ENCODE measurements around the gene PCDH15. TPM values are rescaled to one million over a fixed set of nuclear protein-coding genes. Genes with fewer than 3 reads are reported as not detected.
"Not testable (repeated sequence)": the region's sequence is repeated elsewhere in the genome, so short reads cannot be mapped to it uniquely, and the experiment has no call there.

PCDH15 gene
- total RNA-seq, 4 donors from 2014 or later, result not detected

DNA sequence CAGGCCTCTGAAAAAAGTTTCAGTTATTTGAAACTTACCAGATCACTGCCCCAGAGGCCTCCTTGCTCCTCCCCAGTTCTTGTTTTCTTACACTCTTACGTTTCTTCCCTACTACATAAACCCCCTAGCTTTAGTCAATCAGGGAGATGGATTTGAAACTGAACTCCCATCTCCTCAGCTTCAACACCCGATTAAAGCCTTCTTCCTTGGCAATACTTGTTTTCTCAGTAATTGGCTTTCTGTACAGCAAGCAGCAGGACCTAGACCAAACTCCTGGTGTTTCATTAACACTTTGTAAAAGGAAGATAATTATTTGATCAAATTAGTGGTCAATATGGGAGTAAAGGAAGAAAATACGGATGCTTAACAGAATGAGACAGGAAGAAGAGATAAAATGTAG lies 870.4 kb downstream of the PCDH15 start:
- TF ChIP-seq POLR2A (IDR thresholded peaks at IDR 0.05), result no peak
- TF ChIP-seq, protein P1, sequence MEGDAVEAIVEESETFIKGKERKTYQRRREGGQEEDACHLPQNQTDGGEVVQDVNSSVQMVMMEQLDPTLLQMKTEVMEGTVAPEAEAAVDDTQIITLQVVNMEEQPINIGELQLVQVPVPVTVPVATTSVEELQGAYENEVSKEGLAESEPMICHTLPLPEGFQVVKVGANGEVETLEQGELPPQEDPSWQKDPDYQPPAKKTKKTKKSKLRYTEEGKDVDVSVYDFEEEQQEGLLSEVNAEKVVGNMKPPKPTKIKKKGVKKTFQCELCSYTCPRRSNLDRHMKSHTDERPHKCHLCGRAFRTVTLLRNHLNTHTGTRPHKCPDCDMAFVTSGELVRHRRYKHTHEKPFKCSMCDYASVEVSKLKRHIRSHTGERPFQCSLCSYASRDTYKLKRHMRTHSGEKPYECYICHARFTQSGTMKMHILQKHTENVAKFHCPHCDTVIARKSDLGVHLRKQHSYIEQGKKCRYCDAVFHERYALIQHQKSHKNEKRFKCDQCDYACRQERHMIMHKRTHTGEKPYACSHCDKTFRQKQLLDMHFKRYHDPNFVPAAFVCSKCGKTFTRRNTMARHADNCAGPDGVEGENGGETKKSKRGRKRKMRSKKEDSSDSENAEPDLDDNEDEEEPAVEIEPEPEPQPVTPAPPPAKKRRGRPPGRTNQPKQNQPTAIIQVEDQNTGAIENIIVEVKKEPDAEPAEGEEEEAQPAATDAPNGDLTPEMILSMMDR (IDR thresholded peaks at IDR 0.05 in 4 of 5, conservative IDR thresholded peaks at IDR 0.05 in 1 of 5), result no peak
- H3K36me3 ChIP-seq, result no peaks in the 10 kb centered on the region
- no peak for ATAC-seq
- intact Hi-C loops (cut with DNase I; ENCODE audit: low total_unique reads), result no loop called here
- DNase-seq, result no peak
- H3K4me3 ChIP-seq, result no peak overlapping the region
- no peak overlapping the region for H3K27ac ChIP-seq
- no peaks in the 10 kb centered on the region for H3K27me3 ChIP-seq
- H3K4me1 ChIP-seq, result no peaks in the 10 kb centered on the region
- H3K9me3 ChIP-seq, result no peaks in the 10 kb centered on the region
- in situ Hi-C loops (cut with MboI; ENCODE audit: low sequenced_read_pairs in 4 of 4), result no loop called here

DNA sequence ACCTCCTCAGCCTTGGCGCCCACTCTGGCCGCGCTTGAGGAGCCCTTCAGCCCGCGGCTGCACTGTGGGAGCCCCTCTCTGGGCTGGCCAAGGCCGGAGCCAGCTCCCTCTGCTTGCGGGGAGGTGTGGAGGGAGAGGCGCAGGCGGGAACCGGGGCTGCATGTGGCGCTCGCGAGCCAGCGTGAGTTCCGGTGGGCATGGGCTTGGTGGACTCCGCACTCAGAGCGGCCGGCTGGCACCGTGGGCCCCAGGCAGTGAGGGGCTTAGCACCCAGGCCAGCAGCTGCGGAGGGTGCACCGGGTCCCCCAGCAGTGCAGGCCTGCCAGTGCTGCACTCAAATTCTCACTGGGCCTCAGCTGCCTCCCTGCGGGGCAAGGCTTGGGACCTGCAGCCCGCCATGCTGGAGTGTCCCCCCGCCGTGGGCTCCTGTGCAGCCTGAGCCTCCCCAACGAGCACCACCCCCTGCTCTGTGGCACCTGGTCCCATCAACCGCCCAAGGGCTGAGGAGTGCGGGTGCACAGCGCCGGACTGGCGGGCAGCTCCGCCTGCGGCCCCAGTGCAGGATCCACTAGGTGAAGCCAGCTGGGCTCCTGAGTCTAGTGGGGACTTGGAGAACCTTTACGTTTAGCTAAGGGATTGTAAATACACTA lies 876.9 kb downstream of the PCDH15 start:
- H3K27ac ChIP-seq; H3K27me3 ChIP-seq; H3K4me1 ChIP-seq; H3K36me3 ChIP-seq; in situ Hi-C loops (cut with MboI; ENCODE audit: low sequenced_read_pairs in 4 of 4); DNase-seq; H3K9me3 ChIP-seq; ATAC-seq; intact Hi-C loops (cut with DNase I; ENCODE audit: low total_unique reads); H3K4me3 ChIP-seq: not testable (repeated sequence)

DNA sequence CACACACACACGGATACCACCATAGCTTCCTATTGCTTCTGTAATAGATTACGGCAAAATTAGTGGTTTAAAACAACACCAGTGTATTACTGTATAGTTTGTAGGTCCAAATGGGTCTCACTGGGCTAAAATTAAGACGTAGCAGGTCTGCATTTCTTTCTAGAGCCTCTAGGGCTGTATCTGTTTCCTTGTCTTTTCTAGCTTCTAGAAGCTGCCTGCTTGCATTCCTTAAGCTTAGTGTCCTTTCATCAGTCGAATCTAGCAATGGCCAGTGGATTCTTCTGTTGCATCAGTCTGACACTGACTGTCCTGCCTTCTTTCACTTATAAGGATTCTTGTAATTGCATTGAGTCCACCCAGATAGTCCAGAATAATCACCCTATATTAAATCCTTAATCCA lies 882.3 kb downstream of the PCDH15 start:
- Histone ChIP-seq H3K4me3 (no peak overlapping the region), H3K4me1 (no peaks in the 10 kb centered on the region), H3K27ac (no peak overlapping the region), H3K27me3 (no peaks in the 10 kb centered on the region), H3K9me3 (no peaks in the 10 kb centered on the region), H3K36me3 (no peaks in the 10 kb centered on the region)
- no peak for TF ChIP-seq POLR2A (IDR thresholded peaks at IDR 0.05)
- TF ChIP-seq, protein P1 (IDR thresholded peaks at IDR 0.05 in 4 of 5, conservative IDR thresholded peaks at IDR 0.05 in 1 of 5), result no peak
- in situ Hi-C loops (cut with MboI; ENCODE audit: low sequenced_read_pairs in 4 of 4) (no loop called here), intact Hi-C loops (cut with DNase I; ENCODE audit: low total_unique reads) (no loop called here)
- DNase-seq (no peak), ATAC-seq (no peak)

DNA sequence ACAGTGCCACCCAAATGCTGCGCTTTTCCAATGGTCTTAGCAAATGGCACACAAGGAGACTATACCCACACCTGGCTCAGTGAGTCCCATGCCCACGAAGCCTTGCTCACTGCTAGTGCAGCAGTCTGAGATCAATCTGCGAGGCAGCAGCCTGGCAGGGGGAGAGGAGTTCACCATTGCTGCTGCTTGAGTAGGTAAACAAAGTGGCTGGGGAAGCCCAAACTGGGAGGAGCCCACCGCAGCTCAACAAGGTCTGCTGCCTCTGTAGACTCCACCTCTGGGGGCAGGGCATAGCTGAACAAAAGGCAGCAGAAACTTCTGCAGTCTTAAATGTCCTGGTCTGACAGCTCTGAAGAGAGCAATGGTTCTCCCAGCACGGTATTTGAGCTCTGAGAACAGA lies 891.2 kb downstream of the PCDH15 start:
- ATAC-seq (no peak), DNase-seq (no peak)
- in situ Hi-C loops (cut with MboI; ENCODE audit: low sequenced_read_pairs in 4 of 4), result no loop called here
- TF ChIP-seq POLR2A (IDR thresholded peaks at IDR 0.05), result no peak
- TF ChIP-seq, protein P1 (IDR thresholded peaks at IDR 0.05 in 4 of 5, conservative IDR thresholded peaks at IDR 0.05 in 1 of 5), result no peak
- H3K9me3 ChIP-seq, result no peaks in the 10 kb centered on the region
- no peak overlapping the region for H3K27ac ChIP-seq
- no peaks in the 10 kb centered on the region for H3K36me3 ChIP-seq
- intact Hi-C loops (cut with DNase I; ENCODE audit: low total_unique reads), result no loop called here
- no peak overlapping the region for H3K4me3 ChIP-seq
- H3K4me1 ChIP-seq, result no peaks in the 10 kb centered on the region
- no peaks in the 10 kb centered on the region for H3K27me3 ChIP-seq

DNA sequence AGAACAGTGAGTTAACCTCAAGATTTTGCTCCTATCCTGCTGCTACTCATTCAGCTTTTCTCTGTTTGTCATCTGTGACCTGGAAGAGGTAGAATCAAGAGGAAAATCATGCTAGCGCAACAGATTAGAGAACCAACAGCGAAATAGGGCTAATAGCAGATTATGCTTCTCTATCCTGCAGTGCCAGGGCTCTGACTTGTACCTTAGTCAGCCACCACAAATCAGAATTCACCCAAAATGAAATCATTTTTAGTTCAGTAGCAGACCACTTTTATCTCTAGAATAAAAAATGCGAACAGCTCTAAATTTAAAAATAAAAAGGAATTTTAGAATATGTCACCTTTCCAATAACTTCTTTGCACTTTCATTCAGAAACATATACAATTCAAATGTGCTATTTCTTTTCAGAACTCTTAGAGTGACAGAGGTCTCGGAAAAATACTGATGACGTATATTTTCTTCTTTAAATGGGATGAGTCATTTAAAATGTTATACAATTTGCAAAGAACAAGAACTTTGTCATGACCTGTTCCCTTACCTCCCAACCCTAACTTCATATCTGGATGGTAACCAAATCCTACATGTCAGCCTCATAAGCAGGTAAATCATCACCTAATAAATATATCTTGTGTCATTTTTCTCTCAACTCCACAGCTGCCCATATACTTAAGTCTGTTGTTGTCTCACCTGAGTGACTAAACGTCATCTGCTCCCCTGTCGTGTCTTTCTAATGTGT lies 896.4 kb downstream of the PCDH15 start:
- H3K9me3 ChIP-seq, result no peaks in the 10 kb centered on the region
- ATAC-seq (no peak), DNase-seq (no peak)
- no peaks in the 10 kb centered on the region for H3K4me1 ChIP-seq
- in situ Hi-C loops (cut with MboI; ENCODE audit: low sequenced_read_pairs in 4 of 4) (no loop called here), intact Hi-C loops (cut with DNase I; ENCODE audit: low total_unique reads) (no loop called here)
- H3K4me3 ChIP-seq, result no peak overlapping the region
- H3K36me3 ChIP-seq, result no peaks in the 10 kb centered on the region
- TF ChIP-seq, protein P1 (IDR thresholded peaks at IDR 0.05 in 4 of 5, conservative IDR thresholded peaks at IDR 0.05 in 1 of 5), result no peak
- no peaks in the 10 kb centered on the region for H3K27me3 ChIP-seq
- no peak overlapping the region for H3K27ac ChIP-seq
